Progenitor cell of endocrine pancreas (in vitro differentiated cells): ENCODE data around the gene ZC3H18. TPM values are rescaled to one million over a fixed set of nuclear protein-coding genes. Genes with fewer than 3 reads are reported as not detected.
A peak's percentile ranks its signal among the peaks of the same experiment; 100 is the strongest.

Experiments used
- DNase-seq: peaks from one replicate; pipeline ENCODE4 v3.0.0; 2021; ENCODE audit warnings: low spot score; ENCODE audit not compliant: unreplicated experiment
- H3K27ac Mint-ChIP-seq: 2 replicates; pipeline ENCODE4 v1.8.0; 2021; ENCODE audit warnings: mild to moderate bottlenecking, moderate library complexity, mixed read lengths
- H3K27me3 Mint-ChIP-seq: 2 replicates; pipeline ENCODE4 v1.8.0; 2021; ENCODE audit warnings: mixed read lengths
- H3K36me3 Mint-ChIP-seq: 2 replicates; pipeline ENCODE4 v1.8.0; 2022; ENCODE audit warnings: mixed read lengths; ENCODE audit not compliant: insufficient read depth
- H3K4me1 Mint-ChIP-seq: 2 replicates; pipeline ENCODE4 v1.8.0; 2021; ENCODE audit warnings: low read depth, mixed read lengths
- H3K4me3 Mint-ChIP-seq: 2 replicates; pipeline ENCODE4 v1.8.0; 2021; ENCODE audit warnings: low read depth, mild to moderate bottlenecking, moderate library complexity, mixed read lengths
- H3K9me3 Mint-ChIP-seq: 2 replicates; pipeline ENCODE4 v1.8.0; 2021; ENCODE audit warnings: low read depth, mixed read lengths
- total RNA-seq: library from RNA; stranded (reverse); gene quantifications from 2 replicates; pipeline ENCODE4 v1.2.1, GENCODE V29; 2021
- TF ChIP-seq, protein P1 (sequence below): fragments of 200-600 bp; sonication (generic); IDR thresholded peaks from one replicate; pipeline ENCODE4 v1.5.0; 2021; ENCODE audit warnings: antibody characterized with exemption, mild to moderate bottlenecking; ENCODE audit not compliant: unreplicated experiment

ZC3H18 gene
- total RNA-seq, 1 donor from 2014 or later, result 70.7 TPM

DNA sequence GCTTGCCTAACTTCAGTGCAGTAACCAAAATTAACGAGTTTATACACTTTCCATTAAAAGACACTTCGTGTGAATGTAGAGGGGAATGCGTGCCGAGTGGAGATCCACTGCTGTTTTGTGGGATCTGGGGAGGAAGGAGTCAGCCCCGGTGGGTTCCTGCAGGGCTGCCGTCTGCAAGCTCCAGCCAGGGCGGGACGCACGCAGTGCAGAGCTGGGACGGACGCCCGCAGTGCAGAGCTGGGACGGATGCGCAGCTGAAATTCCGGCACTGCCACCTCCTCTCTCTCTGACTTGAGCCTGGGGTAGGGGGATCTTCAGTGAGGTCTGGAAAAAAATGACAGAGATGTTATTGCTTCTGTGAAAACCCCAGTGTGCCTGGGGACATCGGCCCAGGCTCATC lies 16.5 kb upstream of the ZC3H18 start:
- DNase-seq, result no peak
- Mint-ChIP-seq H3K4me1 (peaks cover 4% of the 10 kb centered on the region), H3K9me3 (no peaks in the 10 kb centered on the region), H3K4me3 (no peak overlapping the region), H3K27me3 (peaks cover 57% of the 10 kb centered on the region), H3K27ac (no peak overlapping the region), H3K36me3 (no peaks in the 10 kb centered on the region)
- TF ChIP-seq, protein P1, sequence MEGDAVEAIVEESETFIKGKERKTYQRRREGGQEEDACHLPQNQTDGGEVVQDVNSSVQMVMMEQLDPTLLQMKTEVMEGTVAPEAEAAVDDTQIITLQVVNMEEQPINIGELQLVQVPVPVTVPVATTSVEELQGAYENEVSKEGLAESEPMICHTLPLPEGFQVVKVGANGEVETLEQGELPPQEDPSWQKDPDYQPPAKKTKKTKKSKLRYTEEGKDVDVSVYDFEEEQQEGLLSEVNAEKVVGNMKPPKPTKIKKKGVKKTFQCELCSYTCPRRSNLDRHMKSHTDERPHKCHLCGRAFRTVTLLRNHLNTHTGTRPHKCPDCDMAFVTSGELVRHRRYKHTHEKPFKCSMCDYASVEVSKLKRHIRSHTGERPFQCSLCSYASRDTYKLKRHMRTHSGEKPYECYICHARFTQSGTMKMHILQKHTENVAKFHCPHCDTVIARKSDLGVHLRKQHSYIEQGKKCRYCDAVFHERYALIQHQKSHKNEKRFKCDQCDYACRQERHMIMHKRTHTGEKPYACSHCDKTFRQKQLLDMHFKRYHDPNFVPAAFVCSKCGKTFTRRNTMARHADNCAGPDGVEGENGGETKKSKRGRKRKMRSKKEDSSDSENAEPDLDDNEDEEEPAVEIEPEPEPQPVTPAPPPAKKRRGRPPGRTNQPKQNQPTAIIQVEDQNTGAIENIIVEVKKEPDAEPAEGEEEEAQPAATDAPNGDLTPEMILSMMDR, result no peak

- no peaks in the 10 kb centered on the region for H3K36me3 Mint-ChIP-seq
- TF ChIP-seq, protein P1, result no peak
- peaks cover 5% of the 10 kb centered on the region for H3K4me1 Mint-ChIP-seq
- no peak for DNase-seq
- H3K27me3 Mint-ChIP-seq, result peaks cover 49% of the 10 kb centered on the region
- H3K9me3 Mint-ChIP-seq, result no peaks in the 10 kb centered on the region
- no peak overlapping the region for H3K4me3 Mint-ChIP-seq
- H3K27ac Mint-ChIP-seq, result no peak overlapping the region
These were observed 15.4 kb upstream of the ZC3H18 start for GRCh38 chr16:88554711-88555264.

DNA sequence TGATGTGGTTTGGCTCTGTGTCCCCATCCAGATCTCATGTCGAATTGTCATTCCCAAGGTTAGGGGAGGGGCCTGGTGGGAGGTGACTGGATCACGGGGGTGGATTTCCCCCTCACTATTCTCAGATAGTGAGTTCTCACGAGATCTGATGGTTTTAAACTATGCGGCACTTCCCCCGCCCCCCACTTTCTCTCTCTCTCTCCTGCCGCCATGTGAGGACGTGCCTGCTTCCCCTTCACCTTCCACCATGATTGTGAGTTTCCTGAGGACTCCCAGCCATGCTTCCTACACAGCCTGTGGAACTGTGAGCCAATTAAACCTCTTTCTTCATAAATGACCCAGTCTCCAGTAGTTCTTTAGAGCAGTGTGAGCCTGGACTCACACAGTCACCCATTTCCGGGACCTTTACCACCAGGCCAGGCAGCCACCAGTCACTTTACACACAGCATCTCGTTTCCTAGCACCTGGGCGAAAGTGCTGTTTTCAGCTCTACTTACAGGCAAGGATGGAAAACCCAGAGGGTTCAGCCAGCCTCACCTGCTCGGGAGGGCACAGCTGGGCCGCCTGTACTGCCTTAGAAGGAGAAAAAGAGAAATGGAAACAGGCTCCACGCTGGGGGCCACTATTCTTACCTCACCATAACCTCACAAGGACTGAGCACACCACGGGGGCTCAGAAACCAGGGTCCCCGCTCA lies 13.8 kb upstream of the ZC3H18 start:
- no peak overlapping the region for H3K27ac Mint-ChIP-seq
- H3K9me3 Mint-ChIP-seq, result no peaks in the 10 kb centered on the region
- TF ChIP-seq, protein P1, result no peak
- no peak overlapping the region for H3K4me3 Mint-ChIP-seq
- DNase-seq, result no peak
- peaks cover 47% of the 10 kb centered on the region for H3K27me3 Mint-ChIP-seq
- peaks cover 3% of the 10 kb centered on the region for H3K4me1 Mint-ChIP-seq
- H3K36me3 Mint-ChIP-seq, result no peaks in the 10 kb centered on the region

DNA sequence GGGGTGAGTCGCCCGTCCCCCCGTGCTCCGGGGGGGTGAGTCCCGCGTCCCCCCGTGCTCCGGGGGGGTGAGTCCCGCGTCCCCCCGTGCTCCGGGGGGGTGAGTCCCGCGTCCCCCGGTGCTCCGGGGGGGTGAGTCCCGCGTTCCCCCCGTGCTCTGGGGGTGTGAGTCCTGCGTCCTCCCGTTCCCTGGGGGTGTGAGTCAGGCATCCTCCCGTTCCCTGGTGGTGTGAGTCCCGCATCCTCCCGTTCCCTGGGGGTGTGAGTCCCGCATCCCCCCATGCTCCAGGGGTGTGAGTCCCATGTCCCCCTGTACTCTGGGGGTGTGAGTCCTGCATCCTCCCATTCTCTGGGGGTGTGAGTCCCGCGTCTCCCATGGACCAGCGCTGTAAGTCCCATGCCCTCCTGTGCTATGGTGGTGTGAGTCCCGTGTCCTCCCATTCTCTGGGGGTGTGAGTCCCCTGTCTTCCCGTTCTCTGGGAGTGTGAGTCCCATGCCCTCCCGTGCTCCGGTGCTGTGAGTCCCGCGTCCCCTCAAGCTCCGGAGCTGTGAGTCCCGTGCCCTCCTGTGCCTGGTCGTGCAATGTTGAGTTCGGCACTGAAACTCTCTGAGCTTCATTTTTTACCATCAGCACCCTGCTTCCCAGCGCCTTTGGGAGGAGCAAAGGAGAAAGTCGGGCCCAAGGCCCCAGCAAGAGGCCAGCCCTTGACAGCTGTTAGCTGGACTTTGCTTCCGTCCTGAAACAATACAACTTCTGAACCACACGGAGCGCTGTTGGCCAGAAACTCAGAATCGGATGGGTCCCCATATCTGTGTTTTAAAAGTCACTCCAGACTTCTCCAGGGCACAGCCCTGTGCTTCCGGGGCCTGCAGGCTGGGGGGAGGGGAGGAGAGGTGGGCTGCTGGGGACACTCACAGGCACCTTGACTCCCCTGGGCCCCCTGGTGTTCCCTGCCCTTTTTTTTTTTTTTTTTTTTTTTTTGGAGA lies 11.5 kb upstream of the ZC3H18 start:
- Mint-ChIP-seq H3K36me3 (no peaks in the 10 kb centered on the region), H3K4me1 (peaks cover 5% of the 10 kb centered on the region), H3K27ac (no peak overlapping the region), H3K4me3 (no peak overlapping the region), H3K9me3 (no peaks in the 10 kb centered on the region), H3K27me3 (peaks cover 47% of the 10 kb centered on the region)
- TF ChIP-seq, protein P1, result peak; percentile 51
- no peak for DNase-seq
